Raji (cell line): Measurements from ENCODE around the gene TMEM198.

Source experiments
- POLR2A ChIP-seq: IDR thresholded peaks from 2 replicates; pipeline ENCODE4 v1.6.1; 2011; ENCODE audit warnings: low read depth, low read length, control low read depth; ENCODE audit not compliant: insufficient read depth

The TMEM198 gene

DNA sequence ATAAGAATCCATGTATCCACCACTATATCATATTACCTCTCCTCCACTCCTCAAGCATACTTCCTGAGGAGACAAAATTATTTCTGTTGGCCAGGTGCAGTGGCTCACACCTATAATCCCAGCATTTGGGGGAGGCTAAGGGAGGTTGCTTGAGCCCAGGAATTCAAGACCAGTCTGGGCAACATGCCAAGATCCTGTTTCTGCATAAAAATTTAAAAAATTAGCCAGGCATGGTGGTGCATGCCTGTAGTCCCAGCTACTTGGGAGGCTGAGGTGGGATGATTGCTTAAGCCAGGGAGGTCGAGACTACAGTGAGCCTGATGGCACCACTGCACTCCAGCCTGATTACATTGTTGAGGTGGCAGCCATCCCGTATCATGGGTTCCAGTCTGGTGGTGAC is 37.5 kb downstream of the TMEM198 start:
- TF ChIP-seq POLR2A = no peak

- TF ChIP-seq POLR2A = no peak
These were observed 47.3 kb downstream of the TMEM198 start for GRCh38 chr2:219591091-219591490.

- TF ChIP-seq POLR2A = no peak
These were observed 48.9 kb downstream of the TMEM198 start for GRCh38 chr2:219592736-219593135.

GRCh38 chr2:219593154-219593553 is 49.3 kb downstream of the TMEM198 start:
- no peak for TF ChIP-seq POLR2A

DNA sequence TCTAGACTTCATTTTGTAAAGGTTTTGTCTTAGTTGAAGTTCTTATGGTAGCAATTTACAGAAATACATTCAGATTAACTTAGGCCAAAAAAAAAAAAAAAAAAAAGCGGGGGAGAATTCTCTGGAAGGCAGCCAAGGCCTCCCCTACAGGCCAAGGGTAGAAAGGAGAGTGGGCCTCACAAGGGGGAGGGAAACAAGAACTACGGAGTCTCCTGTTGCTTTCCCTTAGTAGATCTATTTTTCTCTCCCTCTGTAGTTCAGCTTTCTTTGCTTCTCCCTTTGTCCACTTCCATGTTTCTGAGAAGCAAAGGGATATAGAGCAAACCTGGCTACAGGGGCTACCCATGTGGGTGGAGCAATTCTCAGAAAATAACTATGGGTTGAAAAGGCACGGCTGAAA is 51.4 kb downstream of the TMEM198 start:
- TF ChIP-seq POLR2A = no peak

- TF ChIP-seq POLR2A = no peak
These were observed 53.2 kb downstream of the TMEM198 start for GRCh38 chr2:219596954-219597551.

- peak; percentile 85 for TF ChIP-seq POLR2A
These were observed 53.9 kb downstream of the TMEM198 start, which contains the start of gene STK11IP for GRCh38 chr2:219597552-219598307. Gene STK11IP (plus strand): TSS chr2:219597857. CDS start chr2:219598120, 263 bp downstream.

- TF ChIP-seq POLR2A = no peak
These were observed 54.7 kb downstream of the TMEM198 start for GRCh38 chr2:219598308-219599078.
